DOHH2 (cell line): ENCODE results near the gene MMP20.

Source experiments
- CTCF ChIP-seq: fragments of 200-600 bp; sonication (generic); IDR thresholded peaks from one replicate; pipeline ENCODE4 v1.5.1; 2014; ENCODE audit warnings: antibody characterized with exemption, mild to moderate bottlenecking, low read depth, low read length; ENCODE audit not compliant: poor library complexity, severe bottlenecking
- EZH2phosphoT487 ChIP-seq: fragments of 200-600 bp; sonication (generic); IDR thresholded peaks from 2 replicates; pipeline ENCODE4 v1.6.1; 2017; ENCODE audit warnings: borderline replicate concordance, mild to moderate bottlenecking, antibody characterized with exemption, low read length, moderate library complexity, mixed read lengths

GRCh38 chr11:102527041-102527440, 98.1 kb downstream of the MMP20 start:
- no peak for TF ChIP-seq CTCF
- no peak for TF ChIP-seq EZH2phosphoT487
